ENCODE results near the gene MXRA7. TPM values are rescaled to one million over a fixed set of nuclear protein-coding genes. Genes with fewer than 3 reads are reported as not detected.

The MXRA7 gene
- total RNA-seq, 1 donor from 2014 or later, result 411 TPM

- H3K27me3 ChIP-seq (ENCODE audit: low read depth), result no peaks in the 10 kb centered on the region
- peak overlapping the region; percentile 23 for H3K4me3 ChIP-seq
- no peaks in the 10 kb centered on the region for H3K9me3 ChIP-seq (replicated peaks)
- intact Hi-C loops (cut with micrococcal nuclease), result no loop called here
- H3K27ac ChIP-seq (replicated peaks), result peak overlapping the region; percentile 98
- peaks cover 43% of the 10 kb centered on the region for H3K36me3 ChIP-seq
- peaks cover 66% of the 10 kb centered on the region for H3K4me1 ChIP-seq
- peak; percentile 71 for DNase-seq
- no peak for TF ChIP-seq CTCF (IDR thresholded peaks at IDR 0.05; ENCODE audit: borderline replicate concordance)
These were observed 28.5 kb downstream of the MXRA7 start for GRCh38 chr17:76682296-76682695.

GRCh38 chr17:76681222-76682137 lies 29.3 kb downstream of the MXRA7 start:
- DNase-seq, result peak; percentile 63
- no peaks in the 10 kb centered on the region for H3K9me3 ChIP-seq (replicated peaks)
- H3K4me3 ChIP-seq, result peak overlapping the region; percentile 23
- H3K27ac ChIP-seq (replicated peaks), result peak overlapping the region; percentile 98
- H3K36me3 ChIP-seq, result peaks cover 48% of the 10 kb centered on the region
- peaks cover 58% of the 10 kb centered on the region for H3K4me1 ChIP-seq
- peak; percentile 83 for TF ChIP-seq CTCF (IDR thresholded peaks at IDR 0.05; ENCODE audit: borderline replicate concordance)
- H3K27me3 ChIP-seq (ENCODE audit: low read depth), result no peaks in the 10 kb centered on the region
- intact Hi-C loops (cut with micrococcal nuclease), result no loop called here

GRCh38 chr17:76679239-76679638 lies 31.5 kb downstream of the MXRA7 start:
- H3K27ac ChIP-seq (replicated peaks), result peak overlapping the region; percentile 4
- intact Hi-C loops (cut with micrococcal nuclease), result loop anchor here (10.0 kb wide), 2 partner anchors 46 to 154 kb away; partner anchors contain the start of genes JMJD6 and METTL23
- no peak overlapping the region for H3K4me3 ChIP-seq
- H3K36me3 ChIP-seq, result peaks cover 53% of the 10 kb centered on the region
- no peaks in the 10 kb centered on the region for H3K9me3 ChIP-seq (replicated peaks)
- DNase-seq, result no peak
- TF ChIP-seq CTCF (IDR thresholded peaks at IDR 0.05; ENCODE audit: borderline replicate concordance), result no peak
- no peaks in the 10 kb centered on the region for H3K27me3 ChIP-seq (ENCODE audit: low read depth)
- H3K4me1 ChIP-seq, result peaks cover 36% of the 10 kb centered on the region

GRCh38 chr17:76678330-76678729 lies 32.4 kb downstream of the MXRA7 start:
- Histone ChIP-seq H3K36me3 (peaks cover 44% of the 10 kb centered on the region), H3K27me3 (ENCODE audit: low read depth) (no peaks in the 10 kb centered on the region), H3K9me3 (replicated peaks) (no peaks in the 10 kb centered on the region), H3K4me1 (peaks cover 27% of the 10 kb centered on the region), H3K4me3 (no peak overlapping the region), H3K27ac (replicated peaks) (peak overlapping the region; percentile 4)
- intact Hi-C loops (cut with micrococcal nuclease), result loop anchor here (10.0 kb wide), 2 partner anchors 46 to 154 kb away; partner anchors contain the start of genes JMJD6 and METTL23
- no peak for TF ChIP-seq CTCF (IDR thresholded peaks at IDR 0.05; ENCODE audit: borderline replicate concordance)
- no peak for DNase-seq

- H3K9me3 ChIP-seq (replicated peaks), result no peaks in the 10 kb centered on the region
- peaks cover 35% of the 10 kb centered on the region for H3K36me3 ChIP-seq
- intact Hi-C loops (cut with micrococcal nuclease), result loop anchor here (10.0 kb wide), 2 partner anchors 47 to 153 kb away; partner anchors contain the start of genes JMJD6 and METTL23
- TF ChIP-seq CTCF (IDR thresholded peaks at IDR 0.05; ENCODE audit: borderline replicate concordance), result no peak
- H3K4me1 ChIP-seq, result peaks cover 24% of the 10 kb centered on the region
- no peaks in the 10 kb centered on the region for H3K27me3 ChIP-seq (ENCODE audit: low read depth)
- no peak for DNase-seq
- H3K27ac ChIP-seq (replicated peaks), result peak overlapping the region; percentile 4
- no peak overlapping the region for H3K4me3 ChIP-seq
These were observed 33.4 kb downstream of the MXRA7 start for GRCh38 chr17:76677406-76677805.
